Gastroesophageal sphincter (tissue), 4 donors: ENCODE results near the gene CYRIA. TPM values are rescaled to one million over a fixed set of nuclear protein-coding genes. Genes with fewer than 3 reads are reported as not detected.

ENCODE experiments used
- ATAC-seq: fragments of 150-250 bp; one replicate; pipeline ENCODE4 v1.9.1; 2016; ENCODE audit warnings: mild to moderate bottlenecking, moderate library complexity
- H3K27ac ChIP-seq, 4 donors: fragments of 200-600 bp; sonication (generic) in 3 of 4; 1 replicate in 3 of 4; 2 replicates in 1 of 4; pipeline ENCODE4 v1.5.1; 2016 to 2019
- H3K27me3 ChIP-seq: fragments of 200-600 bp; sonication (generic); one replicate; pipeline ENCODE4 v1.5.1; 2019
- H3K36me3 ChIP-seq, 2 donors: fragments of 200-600 bp; sonication (generic); one replicate each; pipeline ENCODE4 v1.5.1; 2019; ENCODE audit warnings: control low read depth in 1 of 2
- H3K4me1 ChIP-seq, 3 donors: fragments of 200-600 bp; sonication (generic); 1 replicate in 2 of 3; 2 replicates in 1 of 3; pipeline ENCODE4 v1.5.1; 2016 to 2019; ENCODE audit warnings: control low read depth in 2 of 3
- H3K4me3 ChIP-seq, 2 donors: fragments of 200-600 bp; sonication (generic); one replicate each; pipeline ENCODE4 v1.5.1; 2019; ENCODE audit warnings: mild to moderate bottlenecking in 1 of 2, moderate library complexity in 1 of 2
- H3K9me3 ChIP-seq, 3 donors: fragments of 200-600 bp; sonication (generic); one replicate each; pipeline ENCODE4 v1.5.1; 2017 to 2019; ENCODE audit warnings: control low read depth in 2 of 3
- EP300 ChIP-seq: sonication (generic); formaldehyde crosslinking; IDR thresholded peaks from one replicate; pipeline ENCODE4 v1.6.1; 2017; ENCODE audit warnings: antibody characterized with exemption, mild to moderate bottlenecking
- POLR2A ChIP-seq, 2 donors: fragments of 450-650 bp; IDR thresholded peaks; one replicate each; pipeline ENCODE4 v1.6.1; 2017; ENCODE audit warnings: antibody characterized with exemption in 2 of 2, mild to moderate bottlenecking in 2 of 2, moderate library complexity in 1 of 2
- POLR2AphosphoS5 ChIP-seq: sonication (generic); formaldehyde crosslinking; IDR thresholded peaks from one replicate; pipeline ENCODE4 v1.6.1; 2017; ENCODE audit warnings: antibody characterized with exemption
- WGBS, 2 donors: methylation state at CpG; one replicate each; pipeline ENCODE4 v1.1.5; 2018; ENCODE audit warnings: low coverage in 1 of 2; 5-methylcytosine and 5-hydroxymethylcytosine counted together
- total RNA-seq, 4 donors: library from RNA; depleted of rRNA; stranded (reverse); fragments of >200 nt; gene quantifications; one replicate each; pipeline ENCODE4 v1.1.0, GENCODE V29; 2016
- TF ChIP-seq, protein P1 (sequence below), 4 experiments: fragments of 200-600 bp in 2 of 4; fragments of 450-650 bp in 2 of 4; sonication (generic) in 1 of 4; IDR thresholded peaks; one replicate each; pipeline ENCODE4 v1.5.1; 2017 to 2019; ENCODE audit warnings: antibody characterized with exemption in 4 of 4, mild to moderate bottlenecking in 2 of 4, moderate library complexity in 2 of 4

CYRIA gene
- total RNA-seq, 4 donors from 2014 or later: 9.3 to 20.7 (median 13.4) TPM

GRCh38 chr2:16675781-16676180, 10.1 kb upstream of the CYRIA start:
- WGBS, 2 donors: 87 to 96% methylated on average over 3 of the region's 3 CpGs
- Histone ChIP-seq H3K27ac (no peak overlapping the region), H3K9me3 (peaks cover 0 to 7% (median 0%) of the 10 kb centered on the region in 3 donors), H3K36me3 (no peaks in the 10 kb centered on the region), H3K4me1 (peaks cover 0 to 7% (median 0%) of the 10 kb centered on the region in 3 donors), H3K4me3 (no peak overlapping the region), H3K27me3 (no peaks in the 10 kb centered on the region)
- no peak for TF ChIP-seq EP300
- ATAC-seq: no peak

DNA sequence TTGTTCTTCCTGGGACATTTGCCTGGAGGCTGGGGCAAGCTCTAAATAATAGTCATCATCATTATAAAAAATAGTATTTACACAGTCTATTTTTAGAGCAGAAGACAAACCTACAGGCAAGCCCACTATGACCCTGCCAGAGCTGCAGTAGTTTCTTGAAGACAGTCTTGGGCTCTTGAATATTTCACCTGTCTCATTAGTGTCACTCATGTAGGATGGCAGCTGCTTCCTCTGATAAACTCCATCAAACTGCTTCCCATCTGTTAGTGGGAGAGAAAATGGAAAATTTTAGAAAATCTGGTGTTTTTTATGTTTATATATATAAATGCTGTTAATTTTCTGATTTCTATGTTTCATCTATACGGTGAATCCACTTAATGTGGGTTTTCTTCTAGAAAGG, 8.5 kb upstream of the CYRIA start:
- 75 to 86% methylated on average over 1 of the region's 1 CpG for WGBS, 2 donors
- Histone ChIP-seq H3K27ac (no peak overlapping the region), H3K36me3 (no peaks in the 10 kb centered on the region), H3K4me3 (no peak overlapping the region), H3K4me1 (peaks cover 0 to 7% (median 0%) of the 10 kb centered on the region in 3 donors), H3K9me3 (peaks cover 0 to 7% (median 0%) of the 10 kb centered on the region in 3 donors), H3K27me3 (no peaks in the 10 kb centered on the region)
- TF ChIP-seq POLR2AphosphoS5 (no peak), POLR2A (IDR thresholded peaks at IDR 0.05) (no peak), EP300 (no peak)
- TF ChIP-seq, protein P1, sequence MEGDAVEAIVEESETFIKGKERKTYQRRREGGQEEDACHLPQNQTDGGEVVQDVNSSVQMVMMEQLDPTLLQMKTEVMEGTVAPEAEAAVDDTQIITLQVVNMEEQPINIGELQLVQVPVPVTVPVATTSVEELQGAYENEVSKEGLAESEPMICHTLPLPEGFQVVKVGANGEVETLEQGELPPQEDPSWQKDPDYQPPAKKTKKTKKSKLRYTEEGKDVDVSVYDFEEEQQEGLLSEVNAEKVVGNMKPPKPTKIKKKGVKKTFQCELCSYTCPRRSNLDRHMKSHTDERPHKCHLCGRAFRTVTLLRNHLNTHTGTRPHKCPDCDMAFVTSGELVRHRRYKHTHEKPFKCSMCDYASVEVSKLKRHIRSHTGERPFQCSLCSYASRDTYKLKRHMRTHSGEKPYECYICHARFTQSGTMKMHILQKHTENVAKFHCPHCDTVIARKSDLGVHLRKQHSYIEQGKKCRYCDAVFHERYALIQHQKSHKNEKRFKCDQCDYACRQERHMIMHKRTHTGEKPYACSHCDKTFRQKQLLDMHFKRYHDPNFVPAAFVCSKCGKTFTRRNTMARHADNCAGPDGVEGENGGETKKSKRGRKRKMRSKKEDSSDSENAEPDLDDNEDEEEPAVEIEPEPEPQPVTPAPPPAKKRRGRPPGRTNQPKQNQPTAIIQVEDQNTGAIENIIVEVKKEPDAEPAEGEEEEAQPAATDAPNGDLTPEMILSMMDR (IDR thresholded peaks at IDR 0.05): no peak
- ATAC-seq: no peak

GRCh38 chr2:16671760-16672159, 6.1 kb upstream of the CYRIA start:
- ATAC-seq: no peak
- no peaks in the 10 kb centered on the region for H3K36me3 ChIP-seq
- WGBS, 2 donors: 75 to 100% methylated on average over 1 of the region's 1 CpG
- peaks cover 0 to 8% (median 0%) of the 10 kb centered on the region in 3 donors for H3K4me1 ChIP-seq
- no peak for TF ChIP-seq POLR2AphosphoS5
- no peak for TF ChIP-seq POLR2A (IDR thresholded peaks at IDR 0.05)
- TF ChIP-seq, protein P1 (IDR thresholded peaks at IDR 0.05): no peak
- TF ChIP-seq EP300: no peak
- H3K27me3 ChIP-seq: no peaks in the 10 kb centered on the region
- no peak overlapping the region for H3K4me3 ChIP-seq
- H3K27ac ChIP-seq: no peak overlapping the region
- H3K9me3 ChIP-seq: no peaks in the 10 kb centered on the region

- no peak for ATAC-seq
- WGBS, 2 donors: 53 to 60% methylated on average over 2 to 3 of the region's 3 CpGs
- Histone ChIP-seq H3K27ac (no peak overlapping the region), H3K36me3 (no peaks in the 10 kb centered on the region), H3K4me1 (peaks cover 0 to 26% (median 7%) of the 10 kb centered on the region in 3 donors), H3K9me3 (no peaks in the 10 kb centered on the region), H3K4me3 (no peak overlapping the region), H3K27me3 (no peaks in the 10 kb centered on the region)
- TF ChIP-seq, protein P1 (IDR thresholded peaks at IDR 0.05): no peak
- TF ChIP-seq POLR2AphosphoS5 (no peak), EP300 (no peak), POLR2A (IDR thresholded peaks at IDR 0.05) (no peak)
Observed at GRCh38 chr2:16669388-16669787, 3.8 kb upstream of the CYRIA start.

DNA sequence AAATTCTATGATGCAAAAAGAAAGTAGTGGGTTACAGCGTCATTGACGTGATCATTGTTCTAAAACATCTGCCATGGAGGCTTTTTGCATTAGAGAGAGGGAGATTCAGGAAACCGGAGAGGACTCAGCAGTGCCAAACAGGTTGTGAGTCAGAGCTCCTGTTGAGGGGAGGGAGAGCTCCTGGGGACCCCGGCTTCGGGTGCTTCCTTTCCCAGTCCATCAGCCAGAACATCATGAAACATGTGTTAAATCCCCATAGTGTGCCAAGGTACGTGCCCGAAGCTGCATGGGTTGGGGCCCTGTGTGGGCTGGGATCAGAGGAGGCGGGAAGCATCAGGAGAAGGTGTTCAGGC, 791 bp upstream of the CYRIA start:
- Histone ChIP-seq H3K4me3 (no peak overlapping the region), H3K36me3 (no peaks in the 10 kb centered on the region), H3K9me3 (no peaks in the 10 kb centered on the region), H3K4me1 (peaks cover 3 to 49% (median 14%) of the 10 kb centered on the region in 3 donors), H3K27me3 (no peaks in the 10 kb centered on the region), H3K27ac (peak overlapping the region in 3 of 4 donors; percentile 62 to 84 (median 73))
- no peak for TF ChIP-seq POLR2AphosphoS5
- TF ChIP-seq POLR2A (IDR thresholded peaks at IDR 0.05): no peak
- no peak for TF ChIP-seq EP300
- TF ChIP-seq, protein P1 (IDR thresholded peaks at IDR 0.05): no peak
- no peak for ATAC-seq
- WGBS, 2 donors: 29 to 47% methylated on average over 5 of the region's 8 CpGs
